ENCODE results near the gene PPM1D. TPM values are rescaled to one million over a fixed set of nuclear protein-coding genes. Genes with fewer than 3 reads are reported as not detected.
"Not testable (repeated sequence)": the region's sequence is repeated elsewhere in the genome, so short reads cannot be mapped to it uniquely, and the experiment has no call there.

Gene PPM1D
- total and polyA plus RNA-seq, 2 donors (not counting 1 experiment from before 2014, with no cell fraction given): 6.5 to 27.2 TPM

DNA sequence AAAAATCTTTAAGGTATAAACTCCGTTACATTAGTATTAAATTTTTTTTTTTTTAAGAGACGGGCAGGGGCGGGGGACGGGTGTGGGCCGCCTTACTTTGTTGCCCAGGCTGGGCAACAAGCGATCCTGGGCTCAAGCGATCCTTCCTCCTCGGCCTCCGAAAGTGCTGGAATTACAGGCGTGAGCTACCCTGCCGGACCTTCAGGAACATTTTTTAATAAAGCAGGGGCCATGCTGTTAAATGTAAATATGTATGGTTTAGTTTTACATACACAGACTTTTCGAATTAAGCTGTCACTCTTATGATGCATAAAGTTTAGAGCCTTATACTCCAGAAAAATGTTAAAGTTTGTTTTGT is 2.4 kb downstream of the PPM1D start:
- no peaks in the 10 kb centered on the region for H3K36me3 ChIP-seq (replicated peaks in 1 of 2; ENCODE audit: control extremely low read depth in 1 of 2, control insufficient read depth in 1 of 2, extremely low read depth in 1 of 2, insufficient read depth in 2 of 2, low read length in 1 of 2)
- ChIA-PET CTCF (interaction anchor here (0.6 kb wide), 1 partner anchor 985 kb away, joined by 3 read pairs; no protein-coding TSS in a partner anchor), POLR2A (interaction anchor here (0.6 to 0.7 kb wide), 3 partner anchors 74 to 1455 kb away, joined by 4 to 6 read pairs (median 5); no protein-coding TSS in a partner anchor)
- Mint-ChIP-seq H3K4me3 (peak overlapping the region; percentile 58), H3K4me1 (peaks cover 53% of the 10 kb centered on the region), H3K9me3 (ENCODE audit: insufficient read depth) (no peaks in the 10 kb centered on the region), H3K27ac (no peak overlapping the region), H3K27me3 (no peaks in the 10 kb centered on the region)
- ATAC-seq (ENCODE audit: low read depth) (no peak), DNase-seq (no peak)
- peaks cover 27 to 28% of the 10 kb centered on the region in 2 donors for H3K4me1 ChIP-seq (ENCODE audit: control insufficient read depth in 2 of 2, insufficient read depth in 2 of 2, low read length in 2 of 2)
- H3K4me3 ChIP-seq (ENCODE audit: control extremely low read depth in 1 of 5, extremely low read depth in 1 of 5, insufficient read depth in 1 of 5, low read depth in 2 of 5, low read length in 4 of 5): peak overlapping the region in 4 of 5 experiments; percentile 82 to 98 (median 95)
- TF ChIP-seq, protein P1, sequence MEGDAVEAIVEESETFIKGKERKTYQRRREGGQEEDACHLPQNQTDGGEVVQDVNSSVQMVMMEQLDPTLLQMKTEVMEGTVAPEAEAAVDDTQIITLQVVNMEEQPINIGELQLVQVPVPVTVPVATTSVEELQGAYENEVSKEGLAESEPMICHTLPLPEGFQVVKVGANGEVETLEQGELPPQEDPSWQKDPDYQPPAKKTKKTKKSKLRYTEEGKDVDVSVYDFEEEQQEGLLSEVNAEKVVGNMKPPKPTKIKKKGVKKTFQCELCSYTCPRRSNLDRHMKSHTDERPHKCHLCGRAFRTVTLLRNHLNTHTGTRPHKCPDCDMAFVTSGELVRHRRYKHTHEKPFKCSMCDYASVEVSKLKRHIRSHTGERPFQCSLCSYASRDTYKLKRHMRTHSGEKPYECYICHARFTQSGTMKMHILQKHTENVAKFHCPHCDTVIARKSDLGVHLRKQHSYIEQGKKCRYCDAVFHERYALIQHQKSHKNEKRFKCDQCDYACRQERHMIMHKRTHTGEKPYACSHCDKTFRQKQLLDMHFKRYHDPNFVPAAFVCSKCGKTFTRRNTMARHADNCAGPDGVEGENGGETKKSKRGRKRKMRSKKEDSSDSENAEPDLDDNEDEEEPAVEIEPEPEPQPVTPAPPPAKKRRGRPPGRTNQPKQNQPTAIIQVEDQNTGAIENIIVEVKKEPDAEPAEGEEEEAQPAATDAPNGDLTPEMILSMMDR (IDR thresholded peaks at IDR 0.05): no peak
- TF ChIP-seq EZH2 (IDR thresholded peaks at IDR 0.05; ENCODE audit: borderline replicate concordance, insufficient read depth, low read depth, low read length, poor library complexity, severe bottlenecking): no peak
- intact Hi-C loops (cut with micrococcal nuclease): loop anchor here (10.0 kb wide), 1 partner anchor 468 kb away; no protein-coding TSS in a partner anchor
- peak overlapping the region; percentile 90 for H3K4me2 ChIP-seq (replicated peaks; ENCODE audit: low read depth, low read length, poor library complexity, severe bottlenecking)
- no peak overlapping the region for H2AFZ ChIP-seq (ENCODE audit: insufficient read depth, low read depth, low read length, poor library complexity, severe bottlenecking)
- peaks cover 53% of the 10 kb centered on the region for H4K20me1 ChIP-seq (ENCODE audit: control insufficient read depth, insufficient read depth, low read length, poor library complexity, severe bottlenecking)
- H3K79me2 ChIP-seq (ENCODE audit: control insufficient read depth, insufficient read depth, low read length): peaks cover 76% of the 10 kb centered on the region
- no peaks in the 10 kb centered on the region for H3K9me3 ChIP-seq (ENCODE audit: control extremely low read depth in 1 of 3, control insufficient read depth in 2 of 3, insufficient read depth in 1 of 3, low read length in 2 of 3)
- H3K9ac ChIP-seq (ENCODE audit: low read length): peak overlapping the region; percentile 98
- H3K27ac ChIP-seq (ENCODE audit: low read length in 2 of 2): no peak overlapping the region
- 86% methylated on average over 6 of the region's 12 CpGs for WGBS (ENCODE audit: insufficient coverage)
- H3K27me3 ChIP-seq (replicated peaks in 1 of 4; ENCODE audit: control extremely low read depth in 1 of 4, control insufficient read depth in 3 of 4, insufficient read depth in 4 of 4, low read length in 3 of 4): no peaks in the 10 kb centered on the region

DNA sequence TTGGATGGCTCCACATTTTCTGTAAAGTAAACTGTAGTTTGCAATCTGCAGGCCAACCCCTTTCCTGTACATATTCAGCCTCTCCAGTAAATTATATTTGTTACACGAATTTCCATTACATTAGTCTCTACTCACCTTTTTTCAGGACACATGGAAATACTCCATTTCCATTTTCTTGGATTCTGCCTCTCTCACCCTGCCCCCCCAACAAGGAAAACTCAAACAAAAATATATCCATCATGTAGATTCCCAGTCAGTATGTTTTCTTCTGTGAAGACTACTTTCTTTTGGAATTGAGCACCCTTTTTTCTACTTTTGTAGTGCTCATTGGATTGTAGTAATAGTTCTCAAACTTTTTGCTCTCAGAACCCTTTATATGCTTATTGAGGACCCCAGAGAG is 2.9 kb downstream of the PPM1D start:
- Histone ChIP-seq H2AFZ (ENCODE audit: insufficient read depth, low read depth, low read length, poor library complexity, severe bottlenecking) (no peak overlapping the region), H3K9ac (ENCODE audit: low read length) (no peak overlapping the region), H4K20me1 (ENCODE audit: control insufficient read depth, insufficient read depth, low read length, poor library complexity, severe bottlenecking) (peaks cover 58% of the 10 kb centered on the region), H3K9me3 (ENCODE audit: control extremely low read depth in 1 of 3, control insufficient read depth in 2 of 3, insufficient read depth in 1 of 3, low read length in 2 of 3) (no peaks in the 10 kb centered on the region), H3K4me3 (ENCODE audit: control extremely low read depth in 1 of 5, extremely low read depth in 1 of 5, insufficient read depth in 1 of 5, low read depth in 2 of 5, low read length in 4 of 5) (no peak overlapping the region), H3K79me2 (ENCODE audit: control insufficient read depth, insufficient read depth, low read length) (peaks cover 81% of the 10 kb centered on the region), H3K27ac (ENCODE audit: low read length in 2 of 2) (no peak overlapping the region), H3K4me2 (replicated peaks; ENCODE audit: low read depth, low read length, poor library complexity, severe bottlenecking) (peak overlapping the region; percentile 90), H3K27me3 (replicated peaks in 1 of 4; ENCODE audit: control extremely low read depth in 1 of 4, control insufficient read depth in 3 of 4, insufficient read depth in 4 of 4, low read length in 3 of 4) (no peaks in the 10 kb centered on the region), H3K36me3 (replicated peaks in 1 of 2; ENCODE audit: control extremely low read depth in 1 of 2, control insufficient read depth in 1 of 2, extremely low read depth in 1 of 2, insufficient read depth in 2 of 2, low read length in 1 of 2) (no peaks in the 10 kb centered on the region), H3K4me1 (ENCODE audit: control insufficient read depth in 2 of 2, insufficient read depth in 2 of 2, low read length in 2 of 2) (peaks cover 27 to 28% of the 10 kb centered on the region in 2 donors)
- Mint-ChIP-seq H3K4me3 (peak overlapping the region; percentile 69), H3K27me3 (no peaks in the 10 kb centered on the region), H3K4me1 (peaks cover 56% of the 10 kb centered on the region), H3K27ac (no peak overlapping the region), H3K9me3 (ENCODE audit: insufficient read depth) (no peaks in the 10 kb centered on the region)
- no peak for ATAC-seq (ENCODE audit: low read depth)
- POLR2A ChIA-PET: interaction anchor here (0.6 to 0.7 kb wide), 2 partner anchors 74 to 1324 kb away, joined by 5 to 6 read pairs; no protein-coding TSS in a partner anchor
- intact Hi-C loops (cut with micrococcal nuclease): loop anchor here (10.0 kb wide), 1 partner anchor 468 kb away; no protein-coding TSS in a partner anchor
- WGBS (ENCODE audit: insufficient coverage): 0% methylated on average over 1 of the region's 1 CpG
- CTCF ChIA-PET: interaction anchor here (0.6 kb wide), 1 partner anchor 985 kb away, joined by 3 read pairs; no protein-coding TSS in a partner anchor
- TF ChIP-seq EZH2 (IDR thresholded peaks at IDR 0.05; ENCODE audit: borderline replicate concordance, insufficient read depth, low read depth, low read length, poor library complexity, severe bottlenecking): no peak
- TF ChIP-seq, protein P1 (IDR thresholded peaks at IDR 0.05): no peak
- no peak for DNase-seq

DNA sequence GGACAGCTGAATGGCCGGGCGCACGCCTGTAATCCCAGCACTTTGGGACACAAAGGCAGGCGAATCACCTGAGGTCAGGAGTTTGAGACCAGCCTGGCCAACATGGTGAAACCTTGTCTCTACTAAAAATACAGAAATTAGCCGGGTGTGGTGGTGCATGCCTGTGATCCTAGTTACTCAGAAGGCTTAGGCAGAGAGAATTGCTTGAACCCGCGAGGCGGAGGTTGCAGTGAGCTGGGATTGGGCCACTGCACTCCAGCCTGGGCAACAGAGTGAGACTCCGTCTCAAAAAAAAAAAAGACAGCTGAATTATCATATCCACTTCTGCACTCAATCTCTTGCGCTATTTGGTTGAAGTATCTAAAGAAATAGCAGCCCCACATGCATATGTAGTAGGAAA is 3.5 kb downstream of the PPM1D start:
- DNase-seq; H3K27me3 ChIP-seq (replicated peaks in 1 of 4; ENCODE audit: control extremely low read depth in 1 of 4, control insufficient read depth in 3 of 4, insufficient read depth in 4 of 4, low read length in 3 of 4); H3K27me3 Mint-ChIP-seq; H3K27ac Mint-ChIP-seq; H3K4me2 ChIP-seq (replicated peaks; ENCODE audit: low read depth, low read length, poor library complexity, severe bottlenecking); H3K9ac ChIP-seq (ENCODE audit: low read length); H3K9me3 ChIP-seq (ENCODE audit: control extremely low read depth in 1 of 3, control insufficient read depth in 2 of 3, insufficient read depth in 1 of 3, low read length in 2 of 3); H2AFZ ChIP-seq (ENCODE audit: insufficient read depth, low read depth, low read length, poor library complexity, severe bottlenecking); H3K27ac ChIP-seq (ENCODE audit: low read length in 2 of 2); H3K9me3 Mint-ChIP-seq (ENCODE audit: insufficient read depth); H3K4me3 ChIP-seq (ENCODE audit: control extremely low read depth in 1 of 5, extremely low read depth in 1 of 5, insufficient read depth in 1 of 5, low read depth in 2 of 5, low read length in 4 of 5); POLR2A ChIA-PET; ATAC-seq (ENCODE audit: low read depth); H3K36me3 ChIP-seq (replicated peaks in 1 of 2; ENCODE audit: control extremely low read depth in 1 of 2, control insufficient read depth in 1 of 2, extremely low read depth in 1 of 2, insufficient read depth in 2 of 2, low read length in 1 of 2): not testable (repeated sequence)
- H3K4me1 Mint-ChIP-seq: peaks cover 50% of the 10 kb centered on the region
- H4K20me1 ChIP-seq (ENCODE audit: control insufficient read depth, insufficient read depth, low read length, poor library complexity, severe bottlenecking): peaks cover 58% of the 10 kb centered on the region
- H3K4me3 Mint-ChIP-seq: peak overlapping the region; percentile 33
- CTCF ChIA-PET: interaction anchor here (0.7 to 1.4 kb wide), 2 partner anchors 9 to 20 kb away, joined by 3 to 4 read pairs; no protein-coding TSS in a partner anchor
- peaks cover 25 to 28% of the 10 kb centered on the region in 2 donors for H3K4me1 ChIP-seq (ENCODE audit: control insufficient read depth in 2 of 2, insufficient read depth in 2 of 2, low read length in 2 of 2)
- H3K79me2 ChIP-seq (ENCODE audit: control insufficient read depth, insufficient read depth, low read length): peaks cover 87% of the 10 kb centered on the region
- intact Hi-C loops (cut with micrococcal nuclease): loop anchor here (10.0 kb wide), 1 partner anchor 469 kb away; no protein-coding TSS in a partner anchor
- 100% methylated on average over 4 of the region's 10 CpGs for WGBS (ENCODE audit: insufficient coverage)
